NT2/D1 (cell line): ENCODE results near the gene MFAP1.
"Not testable (repeated sequence)": the region's sequence is repeated elsewhere in the genome, so short reads cannot be mapped to it uniquely, and the experiment has no call there.

Experiments
- DNase-seq: peaks from one replicate; pipeline ENCODE4 v3.0.0-alpha.2; 2011; ENCODE audit warnings: low read depth, low spot score
- H3K27me3 ChIP-seq: 2 replicates; pipeline ENCODE4 v1.6.0; 2011; ENCODE audit warnings: mild to moderate bottlenecking; ENCODE audit not compliant: insufficient read length, insufficient read depth
- H3K36me3 ChIP-seq: 2 replicates; pipeline ENCODE4 v1.6.1; 2011; ENCODE audit warnings: mild to moderate bottlenecking, low read length, mixed read lengths; ENCODE audit not compliant: insufficient read depth, insufficient read length
- H3K4me1 ChIP-seq: 2 replicates; pipeline ENCODE4 v1.5.1; 2011; ENCODE audit not compliant: insufficient read depth, insufficient read length
- H3K4me3 ChIP-seq: 2 replicates; pipeline ENCODE4 v1.5.1; 2011; ENCODE audit warnings: low read depth; ENCODE audit not compliant: insufficient read length
- H3K9ac ChIP-seq: 2 replicates; pipeline ENCODE4 v1.6.0; 2011; ENCODE audit warnings: low read depth; ENCODE audit not compliant: insufficient read length
- H3K9me3 ChIP-seq: 2 replicates; pipeline ENCODE4 v1.5.1; 2011; ENCODE audit warnings: mild to moderate bottlenecking, low read length; ENCODE audit not compliant: insufficient read depth
- SUZ12 ChIP-seq: IDR thresholded peaks from 2 replicates; pipeline ENCODE4 v1.6.1; 2011; ENCODE audit not compliant: insufficient read length, insufficient read depth; ENCODE audit errors: extremely low read depth
- YY1 ChIP-seq: IDR thresholded peaks from 2 replicates; pipeline ENCODE4 v1.6.1; 2011; ENCODE audit not compliant: insufficient read length, insufficient read depth
- ZNF274 ChIP-seq: IDR thresholded peaks from 2 replicates; pipeline ENCODE4 v1.6.1; 2011; ENCODE audit warnings: mild to moderate bottlenecking, low read depth, low read length

MFAP1 gene

GRCh38 chr15:43808435-43808950, 16.0 kb downstream of the MFAP1 start:
- no peak for DNase-seq
- Histone ChIP-seq H3K27me3 (no peaks in the 10 kb centered on the region), H3K4me3 (no peak overlapping the region), H3K9ac (no peak overlapping the region), H3K4me1 (no peaks in the 10 kb centered on the region), H3K9me3 (no peaks in the 10 kb centered on the region), H3K36me3 (peaks cover 80% of the 10 kb centered on the region)
- TF ChIP-seq YY1 (no peak), ZNF274 (no peak), SUZ12 (no peak)

- not testable (repeated sequence) for H3K9me3 ChIP-seq, DNase-seq, H3K27me3 ChIP-seq, H3K9ac ChIP-seq, H3K4me3 ChIP-seq, H3K4me1 ChIP-seq
- peaks cover 70% of the 10 kb centered on the region for H3K36me3 ChIP-seq
These were observed 21.8 kb downstream of the MFAP1 start for GRCh38 chr15:43802676-43803075.

GRCh38 chr15:43800286-43801141, 24.0 kb downstream of the MFAP1 start, which contains the start of gene HYPK:
TSS of gene HYPK (plus strand) at chr15:43800599. CDS start at chr15:43800623, 24 bp downstream.
- peaks cover 3% of the 10 kb centered on the region for H3K4me1 ChIP-seq
- peak within 1 kb of the TSS; percentile 89 for H3K4me3 ChIP-seq
- no peaks in the 10 kb centered on the region for H3K9me3 ChIP-seq
- H3K9ac ChIP-seq, result peak within 1 kb of the TSS; percentile 91
- peak; percentile 58 for DNase-seq
- peaks cover 71% of the 10 kb centered on the region for H3K36me3 ChIP-seq
- H3K27me3 ChIP-seq, result no peaks in the 10 kb centered on the region
- no peak for TF ChIP-seq SUZ12
- TF ChIP-seq YY1, result peak; percentile 17
- TF ChIP-seq ZNF274, result no peak

- H3K36me3 ChIP-seq, result peaks cover 72% of the 10 kb centered on the region
- no peak for DNase-seq
These were observed 24.6 kb downstream of the MFAP1 start, which contains the start of gene SERINC4 for GRCh38 chr15:43799945-43800285. TSS of gene SERINC4 (minus strand) at chr15:43800220. CDS start at chr15:43799986, 234 bp downstream.

DNA sequence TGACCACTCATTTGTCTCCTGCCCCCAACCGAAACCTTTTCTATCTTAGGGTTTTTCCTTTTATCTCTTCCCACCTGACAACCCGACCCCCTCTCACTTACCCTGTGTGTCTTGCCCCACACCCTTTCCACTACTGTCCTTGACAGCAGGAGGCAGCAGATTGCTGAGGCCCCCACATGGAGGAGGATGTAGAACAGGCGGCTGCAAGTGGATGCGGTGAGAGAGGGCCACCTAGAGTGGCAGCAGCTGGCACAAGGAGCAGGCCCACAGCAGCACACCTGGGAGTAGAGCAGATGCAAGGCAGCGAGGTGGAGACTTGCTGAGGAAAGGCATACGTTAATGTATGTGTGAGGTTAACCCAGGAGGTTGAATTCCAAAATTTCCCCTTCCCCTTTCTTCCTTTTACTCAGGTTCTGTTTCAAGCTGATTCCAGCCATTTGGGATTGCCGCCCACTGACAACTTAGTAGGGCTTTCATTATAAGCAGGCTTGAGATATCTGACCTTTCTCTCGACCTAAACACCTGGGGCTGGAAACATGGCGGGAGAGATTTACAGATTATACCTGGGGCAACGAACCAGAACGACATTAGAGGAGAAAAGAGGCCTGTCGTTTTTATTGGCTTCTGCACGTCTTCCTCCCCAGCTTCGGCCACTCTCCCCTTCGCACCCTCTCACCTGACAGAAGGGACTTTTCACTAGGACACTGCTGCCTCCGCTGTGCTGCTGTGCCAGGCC, 25.1 kb downstream of the MFAP1 start:
- TF ChIP-seq SUZ12 (no peak), YY1 (no peak), ZNF274 (no peak)
- Histone ChIP-seq H3K36me3 (peaks cover 72% of the 10 kb centered on the region), H3K27me3 (no peaks in the 10 kb centered on the region), H3K9ac (no peak overlapping the region), H3K4me1 (peaks cover 5% of the 10 kb centered on the region), H3K9me3 (no peaks in the 10 kb centered on the region), H3K4me3 (no peak overlapping the region)
- no peak for DNase-seq

More at GRCh38 chr15:43799945-43800285, 24.6 kb downstream of the MFAP1 start, which contains the start of gene SERINC4:
- H3K9ac ChIP-seq, result peak within 1 kb of the TSS; percentile 91
- H3K4me3 ChIP-seq, result peak within 1 kb of the TSS; percentile 89
- peaks cover 3% of the 10 kb centered on the region for H3K4me1 ChIP-seq
- TF ChIP-seq YY1 (no peak), ZNF274 (no peak), SUZ12 (no peak)
- H3K27me3 ChIP-seq, result no peaks in the 10 kb centered on the region
- H3K9me3 ChIP-seq, result no peaks in the 10 kb centered on the region

GRCh38 chr15:43796566-43796965, 27.9 kb downstream of the MFAP1 start:
- TF ChIP-seq SUZ12, result no peak
- no peak for TF ChIP-seq ZNF274
- TF ChIP-seq YY1, result no peak
- H3K36me3 ChIP-seq, result peaks cover 70% of the 10 kb centered on the region
- DNase-seq, result no peak

DNA sequence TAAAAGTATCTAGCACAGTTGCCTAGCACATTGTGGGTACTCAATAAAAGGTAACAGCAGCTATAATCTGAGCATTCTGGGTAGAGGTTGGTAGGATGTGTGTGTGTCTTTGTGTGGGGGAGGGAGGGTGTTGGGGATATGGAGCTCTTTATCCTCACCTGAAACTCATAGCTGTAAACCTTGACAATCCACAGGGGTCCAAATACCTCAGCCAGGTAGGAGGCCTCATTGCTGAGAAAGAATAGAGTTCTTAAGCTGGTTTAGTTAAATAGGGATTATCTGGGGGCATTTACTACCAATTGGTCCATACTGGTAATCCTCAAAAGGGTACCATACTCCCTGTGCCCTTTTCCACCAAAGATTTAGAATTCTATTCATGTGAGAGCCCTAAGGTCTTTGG, 28.5 kb downstream of the MFAP1 start:
- no peaks in the 10 kb centered on the region for H3K9me3 ChIP-seq
- H3K36me3 ChIP-seq, result peaks cover 65% of the 10 kb centered on the region
- no peak for DNase-seq
- no peaks in the 10 kb centered on the region for H3K27me3 ChIP-seq
- H3K4me3 ChIP-seq, result no peak overlapping the region
- no peak overlapping the region for H3K9ac ChIP-seq
- no peak for TF ChIP-seq ZNF274
- no peak for TF ChIP-seq SUZ12
- no peak for TF ChIP-seq YY1
- H3K4me1 ChIP-seq, result peaks cover 9% of the 10 kb centered on the region

More at GRCh38 chr15:43796566-43796965, 27.9 kb downstream of the MFAP1 start:
- no peaks in the 10 kb centered on the region for H3K27me3 ChIP-seq
- no peaks in the 10 kb centered on the region for H3K9me3 ChIP-seq
- H3K4me1 ChIP-seq, result peaks cover 9% of the 10 kb centered on the region
- no peak overlapping the region for H3K4me3 ChIP-seq
- H3K9ac ChIP-seq, result no peak overlapping the region
